ENCODE data around the gene PBRM1. TPM values are rescaled to one million over a fixed set of nuclear protein-coding genes. Genes with fewer than 3 reads are reported as not detected.
A peak's percentile ranks its signal among the peaks of the same experiment; 100 is the strongest.

The PBRM1 gene
- total RNA-seq, 2 experiments from 2014 or later: 75.7 to 91.1 TPM

DNA sequence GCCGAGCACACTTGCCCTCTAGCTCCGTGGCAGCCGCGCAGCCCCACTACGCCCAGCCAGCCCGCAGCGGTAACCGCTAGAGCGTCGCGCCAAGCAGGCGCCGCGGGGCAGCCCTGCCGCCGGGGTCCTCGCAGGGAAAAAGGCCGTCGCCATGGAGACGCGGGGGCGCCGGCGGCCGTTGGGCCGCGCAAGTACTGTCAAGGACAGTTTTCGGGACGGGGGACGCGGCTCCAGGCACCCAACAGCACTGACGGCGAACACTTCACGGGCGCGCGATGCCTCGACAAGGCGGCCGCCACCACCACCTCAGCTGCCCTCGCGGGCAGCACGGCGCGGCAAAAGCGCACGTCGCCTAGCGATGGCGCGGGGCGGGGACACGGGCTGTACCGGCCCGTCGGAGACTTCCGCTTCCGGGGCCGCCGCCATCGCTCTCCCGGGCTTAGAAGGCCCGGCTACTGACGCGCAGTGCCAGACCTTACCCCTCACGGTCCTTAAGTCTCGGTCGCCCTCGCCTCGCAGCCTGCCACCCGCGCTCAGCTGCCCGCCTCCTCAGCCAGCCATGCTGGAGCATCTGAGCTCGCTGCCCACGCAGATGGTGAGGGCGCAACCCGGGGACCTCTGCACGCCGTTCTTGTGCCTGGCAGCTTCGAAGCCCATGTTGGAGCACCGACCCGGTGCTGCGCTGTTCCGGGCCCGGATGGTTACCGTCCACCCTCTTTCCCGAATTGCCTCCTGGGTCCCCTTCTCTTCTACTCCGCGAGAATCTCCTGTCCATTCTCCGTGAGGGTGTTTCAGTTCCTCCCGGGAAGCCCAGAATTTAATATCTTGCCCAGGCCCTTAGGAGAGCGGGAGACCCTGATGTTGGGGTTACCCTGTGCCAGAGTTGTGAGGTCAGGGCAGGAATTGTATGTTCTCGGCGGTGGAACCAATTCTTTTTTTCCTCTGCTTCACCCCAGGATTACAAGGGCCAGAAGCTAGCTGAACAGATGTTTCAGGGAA is 20.3 kb upstream of the PBRM1 start, which contains the start of the genes GLT8D1 and SPCS1:
Gene GLT8D1 (minus strand): TSS at position 104 of the 999 bp plus-strand sequence. CDS start 5,331 bp downstream, outside the sequence.
Gene SPCS1 (plus strand): TSS at position 419 of the 999 bp plus-strand sequence. CDS start 141 bp downstream, at position 560.
- CTCF ChIA-PET (ENCODE audit: unreplicated experiment): no interaction called here
- H3K79me2 ChIP-seq (ENCODE audit: insufficient read depth, low read depth, low read length): peaks cover 48% of the 10 kb centered on the region

DNA sequence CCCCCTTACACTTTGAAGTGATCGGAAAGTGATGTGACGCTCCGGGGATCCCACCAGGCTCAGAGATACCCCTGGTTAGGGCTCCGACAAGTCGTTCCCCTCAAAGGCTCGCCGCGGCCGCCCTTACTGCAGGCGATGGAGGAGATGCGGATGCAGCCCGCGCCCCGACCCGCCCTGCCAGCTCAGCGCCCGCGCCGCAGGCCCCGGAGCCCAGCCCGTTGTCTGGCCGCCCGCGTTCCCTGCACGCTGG is 19.6 kb upstream of the PBRM1 start:
- no TSS peak for BruUV-seq (replicated peaks)
- Histone ChIP-seq H3K9me3 (ENCODE audit: low read length) (no peaks in the 10 kb centered on the region), H3K4me2 (ENCODE audit: low read length) (peak overlapping the region; percentile 98), H3K27ac (ENCODE audit: low read depth, low read length, poor library complexity, severe bottlenecking) (peak overlapping the region; percentile 63), H3K79me2 (ENCODE audit: insufficient read depth, low read depth, low read length) (peaks cover 48% of the 10 kb centered on the region), H3K4me1 (ENCODE audit: insufficient read depth, low read length, poor library complexity, severe bottlenecking) (peaks cover 41% of the 10 kb centered on the region), H4K20me1 (ENCODE audit: insufficient read depth, low read length) (peaks cover 10% of the 10 kb centered on the region; the same call in 1 of the 2 replicates), H3K36me3 (ENCODE audit: insufficient read depth, low read length) (peaks cover 26% of the 10 kb centered on the region), H2AFZ (ENCODE audit: low read length) (peak overlapping the region; percentile 63), H3K4me3 (ENCODE audit: low read depth, low read length, poor library complexity, severe bottlenecking) (peak overlapping the region; percentile 95), H3K9me2 (ENCODE audit: insufficient read depth, low read length) (no peaks in the 10 kb centered on the region)
- no peak for DNase-seq (ENCODE audit: low spot score)
- TF ChIP-seq, protein P1, sequence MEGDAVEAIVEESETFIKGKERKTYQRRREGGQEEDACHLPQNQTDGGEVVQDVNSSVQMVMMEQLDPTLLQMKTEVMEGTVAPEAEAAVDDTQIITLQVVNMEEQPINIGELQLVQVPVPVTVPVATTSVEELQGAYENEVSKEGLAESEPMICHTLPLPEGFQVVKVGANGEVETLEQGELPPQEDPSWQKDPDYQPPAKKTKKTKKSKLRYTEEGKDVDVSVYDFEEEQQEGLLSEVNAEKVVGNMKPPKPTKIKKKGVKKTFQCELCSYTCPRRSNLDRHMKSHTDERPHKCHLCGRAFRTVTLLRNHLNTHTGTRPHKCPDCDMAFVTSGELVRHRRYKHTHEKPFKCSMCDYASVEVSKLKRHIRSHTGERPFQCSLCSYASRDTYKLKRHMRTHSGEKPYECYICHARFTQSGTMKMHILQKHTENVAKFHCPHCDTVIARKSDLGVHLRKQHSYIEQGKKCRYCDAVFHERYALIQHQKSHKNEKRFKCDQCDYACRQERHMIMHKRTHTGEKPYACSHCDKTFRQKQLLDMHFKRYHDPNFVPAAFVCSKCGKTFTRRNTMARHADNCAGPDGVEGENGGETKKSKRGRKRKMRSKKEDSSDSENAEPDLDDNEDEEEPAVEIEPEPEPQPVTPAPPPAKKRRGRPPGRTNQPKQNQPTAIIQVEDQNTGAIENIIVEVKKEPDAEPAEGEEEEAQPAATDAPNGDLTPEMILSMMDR (conservative IDR thresholded peaks at IDR 0.05; ENCODE audit: low read length): no peak
- TF ChIP-seq EZH2phosphoT487 (IDR thresholded peaks at IDR 0.05; ENCODE audit: borderline replicate concordance, low read depth, low read length): no peak
- CTCF ChIA-PET (ENCODE audit: unreplicated experiment): no interaction called here
- intact Hi-C loops (cut with micrococcal nuclease; ENCODE audit: unreplicated experiment): no loop called here
- POLR2A ChIA-PET: interaction anchor here (1.5 to 7.4 kb wide), 4 partner anchors 14 to 54 kb away, joined by 3 to 44 read pairs (median 4); no protein-coding TSS in a partner anchor

More for the DNA sequence above, 20.3 kb upstream of the PBRM1 start, which contains the start of the genes GLT8D1 and SPCS1:
- BruUV-seq (replicated peaks): no TSS peak
- Histone ChIP-seq H3K36me3 (ENCODE audit: insufficient read depth, low read length) (peaks cover 31% of the 10 kb centered on the region), H2AFZ (ENCODE audit: low read length) (peak within 1 kb of the TSS; percentile 63), H3K4me3 (ENCODE audit: low read depth, low read length, poor library complexity, severe bottlenecking) (peak within 1 kb of the TSS; percentile 95), H3K4me2 (ENCODE audit: low read length) (peak within 1 kb of the TSS; percentile 98), H3K9me3 (ENCODE audit: low read length) (no peaks in the 10 kb centered on the region), H3K27ac (ENCODE audit: low read depth, low read length, poor library complexity, severe bottlenecking) (peak within 1 kb of the TSS; percentile 63), H3K9me2 (ENCODE audit: insufficient read depth, low read length) (no peaks in the 10 kb centered on the region), H3K4me1 (ENCODE audit: insufficient read depth, low read length, poor library complexity, severe bottlenecking) (peaks cover 47% of the 10 kb centered on the region), H4K20me1 (ENCODE audit: insufficient read depth, low read length) (peaks cover 10% of the 10 kb centered on the region; the same call in 1 of the 2 replicates)
- peak; percentile 92 for DNase-seq (ENCODE audit: low spot score)
- TF ChIP-seq EZH2phosphoT487 (IDR thresholded peaks at IDR 0.05; ENCODE audit: borderline replicate concordance, low read depth, low read length): no peak
- TF ChIP-seq, protein P1 (conservative IDR thresholded peaks at IDR 0.05; ENCODE audit: low read length): no peak
- POLR2A ChIA-PET: interaction anchor here (1.4 to 7.4 kb wide), 7 partner anchors 15 to 65 kb away, joined by 3 to 44 read pairs (median 4); partner anchors contain the start of gene NEK4
- intact Hi-C loops (cut with micrococcal nuclease; ENCODE audit: unreplicated experiment): loop anchor here (1.0 kb wide), 1 partner anchor 21 kb away; the partner anchor contains the start of gene PBRM1
